Fibroblast of lung (primary cell): ENCODE measurements around the gene THUMPD1.

Experiments
- EZH2 ChIP-seq: IDR thresholded peaks from 2 replicates; pipeline ENCODE4 v1.5.1; 2012; ENCODE audit warnings: low read length, control low read depth, mild to moderate bottlenecking; ENCODE audit errors: missing control alignments
- TF ChIP-seq, protein P1 (sequence below), 2 donors: IDR thresholded peaks in 1 of 2; conservative IDR thresholded peaks in 1 of 2; 1 replicate in 1 of 2; 2 replicates in 1 of 2; pipeline ENCODE4 v1.5.1; 2011 to 2012; ENCODE audit warnings: low read length in 2 of 2, control low read depth in 1 of 2, inconsistent platforms in 1 of 2, low read depth in 1 of 2, mild to moderate bottlenecking in 1 of 2

DNA sequence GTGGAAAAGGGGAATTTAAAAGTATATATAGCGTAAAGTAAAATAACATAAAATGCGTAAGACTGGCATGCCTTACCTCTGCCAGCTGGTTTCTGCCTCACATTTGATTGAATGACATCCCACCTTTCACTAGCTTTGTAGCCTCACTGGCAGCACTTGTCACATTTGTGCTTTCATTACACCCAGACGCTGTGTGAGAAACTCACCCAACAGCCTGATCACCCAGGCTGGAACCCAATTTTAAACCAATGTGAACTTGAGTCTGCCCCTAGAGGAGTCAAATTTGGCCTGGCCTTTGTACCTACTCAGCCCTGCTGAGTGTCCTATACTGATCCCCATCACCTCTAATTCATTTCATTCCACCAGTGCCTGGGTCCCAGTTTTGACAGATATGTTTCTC lies 4.8 kb upstream of the THUMPD1 start:
- TF ChIP-seq, protein P1, sequence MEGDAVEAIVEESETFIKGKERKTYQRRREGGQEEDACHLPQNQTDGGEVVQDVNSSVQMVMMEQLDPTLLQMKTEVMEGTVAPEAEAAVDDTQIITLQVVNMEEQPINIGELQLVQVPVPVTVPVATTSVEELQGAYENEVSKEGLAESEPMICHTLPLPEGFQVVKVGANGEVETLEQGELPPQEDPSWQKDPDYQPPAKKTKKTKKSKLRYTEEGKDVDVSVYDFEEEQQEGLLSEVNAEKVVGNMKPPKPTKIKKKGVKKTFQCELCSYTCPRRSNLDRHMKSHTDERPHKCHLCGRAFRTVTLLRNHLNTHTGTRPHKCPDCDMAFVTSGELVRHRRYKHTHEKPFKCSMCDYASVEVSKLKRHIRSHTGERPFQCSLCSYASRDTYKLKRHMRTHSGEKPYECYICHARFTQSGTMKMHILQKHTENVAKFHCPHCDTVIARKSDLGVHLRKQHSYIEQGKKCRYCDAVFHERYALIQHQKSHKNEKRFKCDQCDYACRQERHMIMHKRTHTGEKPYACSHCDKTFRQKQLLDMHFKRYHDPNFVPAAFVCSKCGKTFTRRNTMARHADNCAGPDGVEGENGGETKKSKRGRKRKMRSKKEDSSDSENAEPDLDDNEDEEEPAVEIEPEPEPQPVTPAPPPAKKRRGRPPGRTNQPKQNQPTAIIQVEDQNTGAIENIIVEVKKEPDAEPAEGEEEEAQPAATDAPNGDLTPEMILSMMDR (conservative IDR thresholded peaks at IDR 0.05 in 1 of 2, IDR thresholded peaks at IDR 0.05 in 1 of 2; ENCODE audit: low read depth in 1 of 2, low read length in 2 of 2), result no peak
- no peak for TF ChIP-seq EZH2
